Loucy (cell line): ENCODE data around the gene SHISAL1.

ENCODE experiments used
- H2AFZ ChIP-seq: fragments of 200-600 bp; sonication (generic); 2 replicates; pipeline ENCODE4 v1.6.0; 2016; ENCODE audit warnings: antibody characterized with exemption, mild to moderate bottlenecking, low read length, moderate library complexity
- H3F3A ChIP-seq: fragments of 200-600 bp; 2 replicates; pipeline ENCODE4 v1.6.0; 2016; ENCODE audit warnings: antibody characterized with exemption, low read depth, mild to moderate bottlenecking
- H3K27me3 ChIP-seq: fragments of 200-600 bp; sonication (generic); 2 replicates; pipeline ENCODE4 v1.6.1; 2014; ENCODE audit warnings: low read length, mild to moderate bottlenecking; ENCODE audit not compliant: insufficient read depth, poor library complexity, severe bottlenecking
- H3K36me3 ChIP-seq: fragments of 200-600 bp; sonication (generic); 2 replicates; pipeline ENCODE4 v1.6.1; 2016; ENCODE audit warnings: low read length; ENCODE audit not compliant: insufficient read depth
- H3K4me1 ChIP-seq: fragments of 200-600 bp; sonication (generic); 2 replicates; pipeline ENCODE4 v1.5.1; 2014; ENCODE audit warnings: low read length, mild to moderate bottlenecking; ENCODE audit not compliant: insufficient read depth, poor library complexity, severe bottlenecking
- H3K4me2 ChIP-seq: fragments of 200-600 bp; sonication (generic); 2 replicates; pipeline ENCODE4 v1.6.0; 2014; ENCODE audit warnings: antibody characterized with exemption, low read length, low read depth, mild to moderate bottlenecking; ENCODE audit not compliant: poor library complexity, severe bottlenecking
- H3K4me3 ChIP-seq: fragments of 200-600 bp; sonication (generic); 2 replicates; pipeline ENCODE4 v1.5.1; 2014; ENCODE audit warnings: low read length, mild to moderate bottlenecking, mixed read lengths; ENCODE audit not compliant: poor library complexity, severe bottlenecking
- H3K79me2 ChIP-seq: fragments of 200-600 bp; sonication (generic); 2 replicates; pipeline ENCODE4 v1.6.1; 2014; ENCODE audit warnings: low read length; ENCODE audit not compliant: insufficient read depth
- H3K9ac ChIP-seq: fragments of 200-600 bp; sonication (generic); 2 replicates; pipeline ENCODE4 v1.6.0; 2014; ENCODE audit warnings: mild to moderate bottlenecking, low read depth, low read length, moderate library complexity; ENCODE audit not compliant: poor library complexity, severe bottlenecking
- H3K9me2 ChIP-seq: fragments of 200-600 bp; sonication (generic); replicated peaks from 2 replicates; pipeline ENCODE4 v1.6.1; 2016; ENCODE audit warnings: low read depth, low read length, mixed read lengths
- H3K9me3 ChIP-seq: fragments of 200-600 bp; sonication (generic); 2 replicates; pipeline ENCODE4 v1.6.1; 2014; ENCODE audit warnings: mild to moderate bottlenecking, antibody characterized with exemption, low read length, low read depth; ENCODE audit not compliant: insufficient read depth
- H4K20me1 ChIP-seq: fragments of 200-600 bp; sonication (generic); 2 replicates; pipeline ENCODE4 v1.6.0; 2014; ENCODE audit warnings: antibody characterized with exemption, low read length, mild to moderate bottlenecking; ENCODE audit not compliant: insufficient read depth, poor library complexity, severe bottlenecking
- CTCF ChIP-seq: fragments of 200-600 bp; sonication (generic); conservative IDR thresholded peaks from 2 replicates; pipeline ENCODE4 v1.5.1; 2014; ENCODE audit warnings: mild to moderate bottlenecking, antibody characterized with exemption, low read length
- EZH2phosphoT487 ChIP-seq: fragments of 200-600 bp; IDR thresholded peaks from 2 replicates; pipeline ENCODE4 v1.6.1; 2018; ENCODE audit warnings: antibody characterized with exemption, mild to moderate bottlenecking, moderate library complexity, borderline replicate concordance

SHISAL1 gene

GRCh38 chr22:44309647-44310046 is 3.1 kb downstream of the SHISAL1 start:
- no peak for TF ChIP-seq CTCF
- Histone ChIP-seq H3K9me3 (no peaks in the 10 kb centered on the region), H3K27me3 (no peaks in the 10 kb centered on the region), H3K79me2 (no peaks in the 10 kb centered on the region), H3K4me2 (no peak overlapping the region), H3F3A (no peaks in the 10 kb centered on the region), H2AFZ (no peak overlapping the region), H3K4me1 (peaks cover 25% of the 10 kb centered on the region), H3K9ac (no peak overlapping the region), H4K20me1 (no peaks in the 10 kb centered on the region), H3K4me3 (no peak overlapping the region), H3K9me2 (no peaks in the 10 kb centered on the region), H3K36me3 (no peaks in the 10 kb centered on the region)

- Histone ChIP-seq H3K9me3 (no peaks in the 10 kb centered on the region), H3K4me2 (no peak overlapping the region), H2AFZ (no peak overlapping the region), H3K4me3 (no peak overlapping the region), H3K79me2 (no peaks in the 10 kb centered on the region), H3K9me2 (no peaks in the 10 kb centered on the region), H3K36me3 (no peaks in the 10 kb centered on the region), H4K20me1 (no peaks in the 10 kb centered on the region), H3K27me3 (no peaks in the 10 kb centered on the region), H3K4me1 (peaks cover 20% of the 10 kb centered on the region), H3F3A (no peaks in the 10 kb centered on the region), H3K9ac (no peak overlapping the region)
- TF ChIP-seq EZH2phosphoT487 (no peak), CTCF (no peak)
Measured at GRCh38 chr22:44309137-44309536, 3.6 kb downstream of the SHISAL1 start.

GRCh38 chr22:44307509-44308169 is 5.1 kb downstream of the SHISAL1 start:
- Histone ChIP-seq H4K20me1 (no peaks in the 10 kb centered on the region), H3K9me2 (no peaks in the 10 kb centered on the region), H3K79me2 (no peaks in the 10 kb centered on the region), H3K36me3 (no peaks in the 10 kb centered on the region), H2AFZ (no peak overlapping the region), H3K9me3 (no peaks in the 10 kb centered on the region), H3F3A (no peaks in the 10 kb centered on the region), H3K4me1 (peaks cover 6% of the 10 kb centered on the region), H3K4me2 (no peak overlapping the region), H3K9ac (no peak overlapping the region), H3K27me3 (no peaks in the 10 kb centered on the region), H3K4me3 (no peak overlapping the region)
- TF ChIP-seq CTCF, result no peak
- no peak for TF ChIP-seq EZH2phosphoT487
